IgD-negative memory B cell (primary cell): ENCODE data around the gene RGS11. TPM values are rescaled to one million over a fixed set of nuclear protein-coding genes. Genes with fewer than 3 reads are reported as not detected.

Experiments used
- H3K27ac Mint-ChIP-seq, 3 donors: one replicate each; pipeline ENCODE4 v1.8.0; 2020 to 2022; ENCODE audit warnings: mild to moderate bottlenecking in 3 of 3, mixed read lengths in 3 of 3, moderate library complexity in 1 of 3
- H3K27me3 Mint-ChIP-seq: one replicate; pipeline ENCODE4 v1.8.0; 2021; ENCODE audit warnings: mixed read lengths
- H3K36me3 Mint-ChIP-seq: one replicate; pipeline ENCODE4 v1.8.0; 2020; ENCODE audit warnings: mild to moderate bottlenecking, mixed read lengths
- H3K4me1 Mint-ChIP-seq, 3 donors: one replicate each; pipeline ENCODE4 v1.8.0; 2020 to 2022; ENCODE audit warnings: mixed read lengths in 3 of 3, mild to moderate bottlenecking in 1 of 3
- H3K4me3 Mint-ChIP-seq, 4 donors: one replicate each; pipeline ENCODE4 v1.8.0; 2020 to 2022; ENCODE audit warnings: mild to moderate bottlenecking in 4 of 4, mixed read lengths in 4 of 4, moderate library complexity in 3 of 4
- H3K9me3 Mint-ChIP-seq, 3 donors: one replicate each; pipeline ENCODE4 v1.8.0; 2020 to 2021; ENCODE audit warnings: mixed read lengths in 3 of 3, mild to moderate bottlenecking in 1 of 3
- polyA plus RNA-seq: library from polyadenylated mRNA; unstranded; fragments of 300-500 nt; fragmentation: Illumina TruSeq; gene quantifications from one replicate; pipeline ENCODE4 v1.2.3, GENCODE V29; 2021

Gene RGS11
- polyA plus RNA-seq, 1 donor from 2014 or later, result not detected

DNA sequence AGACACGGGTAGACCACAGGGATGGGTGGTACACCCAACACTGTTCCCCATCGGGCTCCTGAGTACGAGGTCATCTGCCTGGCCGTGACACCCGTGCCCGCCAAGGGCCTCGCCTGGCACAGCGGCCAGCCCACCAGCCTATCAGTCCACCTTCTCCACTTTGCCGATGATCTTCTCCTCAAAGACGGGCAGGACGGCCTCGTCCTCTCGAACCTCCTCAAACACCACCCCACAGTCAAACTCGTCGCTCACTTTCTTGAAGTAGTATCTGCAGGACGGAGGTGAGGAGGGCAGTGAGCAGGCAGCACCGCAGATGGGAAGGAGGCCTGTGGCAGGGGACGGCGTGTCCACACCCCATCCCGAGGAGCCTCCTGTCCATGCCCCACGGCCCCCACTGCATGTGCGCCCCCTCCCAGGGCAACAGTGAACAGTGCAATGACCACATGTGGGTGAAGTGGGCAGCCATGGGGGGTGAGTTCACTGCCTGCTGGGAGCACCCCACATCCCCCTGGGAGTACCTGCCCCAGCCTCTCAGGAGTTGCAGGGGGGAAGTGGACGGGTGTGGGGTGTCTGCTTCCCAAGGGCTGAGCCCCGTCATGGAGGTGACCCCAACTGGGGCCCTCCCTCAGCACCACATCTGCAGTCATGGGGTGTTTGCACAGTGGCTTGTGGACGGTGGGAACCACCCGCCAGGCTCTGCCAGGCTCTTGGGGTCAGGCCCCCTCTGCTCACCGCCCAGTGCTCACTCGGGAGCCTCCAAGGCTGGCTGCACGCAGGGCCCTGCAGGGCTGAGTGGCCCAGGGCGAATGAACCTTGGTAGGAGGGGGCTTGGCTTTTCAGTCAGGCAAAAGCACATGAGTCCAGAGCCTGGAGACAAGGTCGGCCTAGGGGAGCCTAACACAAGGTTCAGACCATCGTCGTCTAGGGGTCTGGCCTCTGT lies 12.5 kb upstream of the RGS11 start:
- H3K36me3 Mint-ChIP-seq, result peaks cover 8% of the 10 kb centered on the region
- H3K4me3 Mint-ChIP-seq, result peak overlapping the region in 1 of 4 donors; percentile 17
- no peaks in the 10 kb centered on the region for H3K27me3 Mint-ChIP-seq
- H3K4me1 Mint-ChIP-seq, result no peaks in the 10 kb centered on the region
- H3K9me3 Mint-ChIP-seq, result no peaks in the 10 kb centered on the region
- H3K27ac Mint-ChIP-seq, result no peak overlapping the region

DNA sequence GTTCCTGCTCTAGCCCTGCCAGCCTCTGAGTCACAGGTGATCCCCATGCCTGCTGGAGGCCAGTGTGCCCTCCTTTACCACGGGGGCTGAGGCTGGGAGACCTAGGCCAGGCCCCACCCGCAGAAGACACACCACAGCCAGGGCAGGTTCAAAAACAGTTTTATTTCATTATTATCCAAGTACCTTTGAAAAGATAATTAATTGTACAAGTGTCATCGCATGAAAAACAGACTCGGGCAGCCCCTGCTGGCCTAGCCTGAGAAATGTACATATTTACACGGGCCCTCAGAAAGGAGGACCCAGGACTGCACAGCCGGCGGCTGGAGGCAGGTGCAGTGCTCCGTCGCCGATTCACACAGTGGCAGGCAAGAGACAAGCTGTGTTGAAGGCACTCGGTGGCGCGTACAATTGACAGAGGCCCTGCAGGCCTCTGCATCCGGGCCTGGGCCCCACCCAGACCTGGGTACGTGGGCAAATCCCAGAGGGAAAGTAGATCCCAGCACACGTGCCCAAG lies 11.6 kb upstream of the RGS11 start:
- Mint-ChIP-seq H3K36me3 (peaks cover 8% of the 10 kb centered on the region), H3K4me1 (no peaks in the 10 kb centered on the region), H3K9me3 (no peaks in the 10 kb centered on the region), H3K27ac (no peak overlapping the region), H3K27me3 (peaks cover 2% of the 10 kb centered on the region), H3K4me3 (no peak overlapping the region)

DNA sequence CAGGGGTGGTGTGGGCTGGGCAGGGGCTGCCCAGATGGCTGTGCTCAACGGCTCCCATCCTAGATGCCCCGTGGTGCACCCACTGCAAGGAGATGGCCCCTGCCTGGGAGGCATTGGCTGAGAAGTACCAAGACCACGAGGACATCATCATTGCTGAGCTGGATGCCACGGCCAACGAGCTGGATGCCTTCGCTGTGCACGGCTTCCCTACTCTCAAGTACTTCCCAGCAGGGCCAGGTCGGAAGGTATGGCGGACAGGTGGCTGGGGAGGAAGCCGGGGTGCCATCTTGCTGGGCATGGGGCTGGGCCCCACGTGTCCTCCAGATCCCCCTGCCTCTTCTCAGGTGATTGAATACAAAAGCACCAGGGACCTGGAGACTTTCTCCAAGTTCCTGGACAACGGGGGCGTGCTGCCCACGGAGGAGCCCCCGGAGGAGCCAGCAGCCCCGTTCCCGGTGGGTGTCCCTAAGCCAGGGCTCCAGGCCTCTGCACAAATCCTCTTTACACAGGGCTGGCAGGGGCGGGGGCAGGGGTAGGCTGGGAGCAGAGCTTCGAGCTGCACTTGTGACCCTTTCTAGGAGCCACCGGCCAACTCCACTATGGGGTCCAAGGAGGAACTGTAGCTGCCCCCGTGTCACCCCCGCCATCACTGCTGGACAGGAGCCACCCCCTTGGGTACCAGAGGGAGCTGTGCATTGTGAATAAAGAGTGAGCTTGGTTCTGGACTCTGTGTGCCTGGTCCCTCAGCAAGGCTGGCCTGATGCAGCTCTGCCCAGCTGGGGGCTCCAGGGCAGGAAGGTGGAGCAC lies 10.9 kb upstream of the RGS11 start:
- H3K27me3 Mint-ChIP-seq, result peaks cover 6% of the 10 kb centered on the region
- H3K4me1 Mint-ChIP-seq, result no peaks in the 10 kb centered on the region
- no peaks in the 10 kb centered on the region for H3K9me3 Mint-ChIP-seq
- no peak overlapping the region for H3K4me3 Mint-ChIP-seq
- H3K36me3 Mint-ChIP-seq, result peaks cover 8% of the 10 kb centered on the region
- no peak overlapping the region for H3K27ac Mint-ChIP-seq

DNA sequence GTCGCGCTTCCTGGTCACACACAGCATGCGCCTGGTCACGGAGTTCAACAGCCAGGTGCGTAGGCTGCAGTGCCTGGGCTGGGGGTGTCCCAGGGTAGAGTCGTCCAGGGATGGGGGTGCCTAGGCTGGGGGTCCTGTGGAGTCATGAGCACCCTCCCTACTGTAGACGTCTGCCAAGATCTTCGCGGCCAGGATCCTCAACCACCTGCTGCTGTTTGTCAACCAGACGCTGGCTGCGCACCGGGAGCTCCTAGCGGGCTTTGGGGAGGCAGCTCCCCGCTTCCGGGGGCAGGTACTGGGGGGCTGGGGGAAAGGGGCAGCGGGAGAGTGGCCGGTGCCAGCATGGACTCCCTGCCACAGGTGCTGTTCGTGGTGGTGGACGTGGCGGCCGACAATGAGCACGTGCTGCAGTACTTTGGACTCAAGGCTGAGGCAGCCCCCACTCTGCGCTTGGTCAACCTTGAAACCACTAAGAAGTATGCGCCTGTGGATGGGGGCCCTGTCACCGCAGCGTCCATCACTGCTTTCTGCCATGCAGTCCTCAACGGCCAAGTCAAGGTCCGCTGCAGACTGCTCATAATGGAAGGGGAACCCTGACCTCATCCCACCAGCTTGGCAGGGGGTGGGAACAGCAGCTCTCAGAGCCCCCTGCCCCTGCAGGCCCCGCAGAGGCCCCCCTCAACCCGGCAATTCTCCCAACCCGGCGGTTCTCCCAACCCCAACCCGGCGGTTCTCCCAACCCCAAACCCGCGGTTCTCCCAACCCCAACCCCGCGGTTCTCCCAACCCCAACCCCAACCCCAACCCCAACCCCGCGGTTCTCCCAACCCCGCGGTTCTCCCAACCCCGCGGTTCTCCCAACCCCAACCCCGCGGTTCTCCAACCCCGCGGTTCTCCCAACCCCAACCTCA lies 9.7 kb upstream of the RGS11 start:
- H3K27me3 Mint-ChIP-seq, result peaks cover 8% of the 10 kb centered on the region
- H3K36me3 Mint-ChIP-seq, result peaks cover 8% of the 10 kb centered on the region
- H3K9me3 Mint-ChIP-seq, result no peaks in the 10 kb centered on the region
- H3K4me3 Mint-ChIP-seq, result no peak overlapping the region
- no peaks in the 10 kb centered on the region for H3K4me1 Mint-ChIP-seq
- H3K27ac Mint-ChIP-seq, result no peak overlapping the region

DNA sequence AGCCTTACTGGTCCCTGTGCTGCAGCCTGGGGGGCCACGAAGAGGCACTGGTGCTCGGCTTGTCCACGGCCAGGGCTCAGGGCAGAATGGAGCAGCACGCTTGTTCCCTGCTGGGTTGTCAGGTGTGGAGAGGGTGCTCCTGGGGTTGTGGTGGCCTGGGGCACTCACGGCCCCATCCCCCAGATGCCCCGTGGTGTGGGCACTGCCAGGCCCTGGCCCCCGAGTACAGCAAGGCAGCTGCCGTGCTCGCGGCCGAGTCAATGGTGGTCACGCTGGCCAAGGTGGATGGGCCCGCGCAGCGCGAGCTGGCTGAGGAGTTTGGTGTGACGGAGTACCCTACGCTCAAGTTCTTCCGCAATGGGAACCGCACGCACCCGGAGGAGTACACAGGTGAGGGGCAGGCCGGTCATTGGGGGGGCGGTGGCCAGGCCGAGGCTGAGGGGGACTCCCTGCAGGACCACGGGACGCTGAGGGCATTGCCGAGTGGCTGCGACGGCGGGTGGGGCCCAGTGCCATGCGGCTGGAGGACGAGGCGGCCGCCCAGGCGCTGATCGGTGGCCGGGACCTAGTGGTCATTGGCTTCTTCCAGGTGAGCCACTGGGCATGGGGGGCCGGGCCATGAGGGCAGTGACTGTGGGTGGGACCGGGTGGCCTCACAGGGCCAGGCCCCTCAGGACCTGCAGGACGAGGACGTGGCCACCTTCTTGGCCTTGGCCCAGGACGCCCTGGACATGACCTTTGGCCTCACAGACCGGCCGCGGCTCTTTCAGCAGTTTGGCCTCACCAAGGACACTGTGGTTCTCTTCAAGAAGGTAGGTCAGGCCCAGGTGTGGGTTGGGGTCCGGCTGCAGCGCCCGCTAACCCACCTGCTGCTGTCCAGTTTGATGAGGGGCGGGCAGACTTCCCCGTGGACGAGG lies 8.7 kb upstream of the RGS11 start:
- H3K36me3 Mint-ChIP-seq, result peaks cover 8% of the 10 kb centered on the region
- H3K27ac Mint-ChIP-seq, result no peak overlapping the region
- no peak overlapping the region for H3K4me3 Mint-ChIP-seq
- peaks cover 8% of the 10 kb centered on the region for H3K27me3 Mint-ChIP-seq
- H3K9me3 Mint-ChIP-seq, result no peaks in the 10 kb centered on the region
- H3K4me1 Mint-ChIP-seq, result no peaks in the 10 kb centered on the region

DNA sequence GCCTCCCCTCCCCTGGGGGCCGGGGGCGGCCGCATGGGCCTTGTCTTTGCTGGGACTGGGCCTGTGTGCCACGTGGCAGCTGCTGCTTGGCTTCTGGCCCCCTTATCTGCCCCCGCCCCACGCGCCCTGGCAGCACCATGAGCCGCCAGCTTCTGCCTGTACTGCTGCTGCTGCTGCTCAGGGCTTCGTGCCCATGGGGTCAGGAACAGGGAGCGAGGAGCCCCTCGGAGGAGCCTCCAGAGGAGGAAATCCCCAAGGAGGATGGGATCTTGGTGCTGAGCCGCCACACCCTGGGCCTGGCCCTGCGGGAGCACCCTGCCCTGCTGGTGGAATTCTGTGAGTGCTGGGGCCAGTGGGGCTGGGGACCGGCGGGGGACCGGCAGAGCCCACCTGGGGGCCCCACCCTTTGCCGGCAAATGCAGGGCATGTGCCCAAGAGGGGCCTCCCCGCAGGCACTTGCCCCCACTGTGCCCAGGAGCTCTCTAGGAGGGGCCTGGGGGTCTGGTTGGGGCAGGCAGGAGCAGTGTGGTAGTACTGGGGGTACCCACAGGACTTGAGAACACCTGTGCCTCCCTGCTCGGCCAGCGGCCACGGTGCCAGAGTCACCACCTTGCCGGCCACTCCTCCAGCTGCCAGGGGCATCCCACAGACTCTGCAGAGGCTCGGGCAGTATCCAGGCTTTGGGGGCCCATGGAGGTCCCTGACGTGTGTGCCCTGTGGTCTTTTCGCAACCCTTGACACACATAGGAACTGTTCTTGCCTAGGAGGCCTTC lies 7.5 kb upstream of the RGS11 start, which contains the start of gene PDIA2:
TSS of gene PDIA2 (plus strand) at position 132 of the 773 bp plus-strand sequence. CDS start at position 138, 6 bp downstream.
- Mint-ChIP-seq H3K36me3 (peaks cover 8% of the 10 kb centered on the region), H3K4me3 (no peak within 1 kb of the TSS), H3K9me3 (no peaks in the 10 kb centered on the region), H3K27me3 (peaks cover 16% of the 10 kb centered on the region), H3K4me1 (peaks cover 0 to 2% (median 0%) of the 10 kb centered on the region in 3 donors), H3K27ac (no peak within 1 kb of the TSS)

DNA sequence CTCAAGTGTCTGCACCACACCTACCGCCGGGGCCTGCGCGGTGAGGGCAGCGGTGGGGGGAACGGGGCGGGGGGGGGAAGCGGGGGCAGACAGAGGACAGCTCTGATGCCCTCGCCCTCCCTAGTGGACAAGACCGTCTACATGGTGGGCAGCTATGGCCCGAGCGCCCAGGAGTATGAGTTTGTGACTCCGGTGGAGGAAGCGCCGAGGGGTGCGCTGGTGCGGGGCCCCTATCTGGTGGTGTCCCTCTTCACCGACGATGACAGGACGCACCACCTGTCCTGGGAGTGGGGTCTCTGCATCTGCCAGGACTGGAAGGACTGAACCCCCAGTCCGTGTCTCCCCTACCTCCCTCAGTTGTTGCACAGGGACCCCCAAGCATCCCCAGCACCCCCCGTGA lies 6.7 kb upstream of the RGS11 start:
- peaks cover 5% of the 10 kb centered on the region for H3K36me3 Mint-ChIP-seq
- H3K4me3 Mint-ChIP-seq, result no peak overlapping the region
- H3K27me3 Mint-ChIP-seq, result peaks cover 17% of the 10 kb centered on the region
- H3K27ac Mint-ChIP-seq, result no peak overlapping the region
- peaks cover 0 to 2% (median 0%) of the 10 kb centered on the region in 3 donors for H3K4me1 Mint-ChIP-seq
- no peaks in the 10 kb centered on the region for H3K9me3 Mint-ChIP-seq

DNA sequence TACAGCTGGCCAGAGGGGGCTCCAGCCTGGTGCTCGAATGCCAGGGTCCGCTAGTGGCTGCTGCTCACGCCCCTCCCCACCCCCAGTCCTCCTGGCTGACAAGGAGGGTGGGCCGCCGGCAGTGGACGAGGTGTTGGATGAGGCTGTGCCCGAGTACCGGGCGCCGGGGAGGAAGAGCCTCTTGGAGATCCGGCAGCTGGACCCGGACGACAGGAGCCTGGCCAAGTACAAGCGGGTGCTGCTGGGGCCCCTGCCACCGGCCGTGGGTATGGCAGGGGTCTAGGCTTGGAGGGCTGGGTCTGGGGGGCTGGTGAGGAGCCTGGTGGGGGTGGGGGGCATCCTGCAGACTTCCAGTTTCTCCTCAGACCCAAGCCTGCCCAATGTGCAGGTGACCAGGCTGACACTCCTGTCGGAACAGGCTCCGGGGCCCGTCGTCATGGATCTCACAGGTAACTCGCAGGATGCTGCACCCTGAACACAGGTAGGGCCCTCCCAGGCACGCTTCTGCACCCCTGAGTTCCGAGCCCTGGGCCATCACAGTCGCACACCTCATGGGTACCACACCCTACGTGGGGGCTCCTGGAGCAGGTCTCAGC lies 6.0 kb upstream of the RGS11 start:
- no peak overlapping the region for H3K27ac Mint-ChIP-seq
- peaks cover 22% of the 10 kb centered on the region for H3K27me3 Mint-ChIP-seq
- H3K36me3 Mint-ChIP-seq, result peaks cover 4% of the 10 kb centered on the region
- no peaks in the 10 kb centered on the region for H3K9me3 Mint-ChIP-seq
- no peak overlapping the region for H3K4me3 Mint-ChIP-seq
- H3K4me1 Mint-ChIP-seq, result peaks cover 0 to 2% (median 0%) of the 10 kb centered on the region in 3 donors

DNA sequence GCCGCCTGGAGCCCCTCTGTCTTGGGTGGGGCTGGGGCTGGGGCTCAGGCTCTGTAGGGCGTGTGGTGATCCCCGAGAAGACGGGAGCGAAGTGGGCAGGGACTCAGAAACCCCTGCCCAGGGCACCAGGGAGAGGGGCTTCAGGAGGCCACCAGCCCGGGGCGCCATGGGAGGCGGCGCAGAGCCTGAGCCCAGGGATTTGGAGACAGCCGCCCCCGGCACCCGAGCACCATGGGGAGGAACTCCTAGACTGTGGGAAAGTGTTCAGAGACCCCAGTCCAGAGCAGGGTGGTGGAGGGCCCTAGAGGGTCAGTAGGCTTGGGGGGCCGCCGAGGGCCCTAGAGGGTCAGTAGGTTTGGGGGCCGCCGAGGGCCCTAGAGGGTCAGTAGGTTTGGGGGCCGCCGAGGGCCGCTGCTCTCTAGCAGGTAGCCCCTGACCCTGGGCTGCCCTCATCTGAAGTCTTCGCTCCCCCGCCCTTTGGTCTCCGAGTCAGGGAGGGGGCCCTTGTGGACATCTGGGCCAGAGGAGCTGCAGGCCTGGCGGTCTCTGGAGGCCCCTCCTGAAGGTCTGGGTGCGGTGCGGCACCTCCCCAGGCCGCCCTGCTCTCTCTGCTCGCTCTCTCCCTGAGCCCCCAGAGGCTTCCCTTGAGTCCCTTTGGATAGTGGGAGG lies 5.4 kb upstream of the RGS11 start:
- Mint-ChIP-seq H3K27me3 (peaks cover 27% of the 10 kb centered on the region), H3K36me3 (no peaks in the 10 kb centered on the region), H3K4me3 (no peak overlapping the region), H3K9me3 (no peaks in the 10 kb centered on the region), H3K4me1 (peaks cover 0 to 3% (median 0%) of the 10 kb centered on the region in 3 donors), H3K27ac (no peak overlapping the region)

DNA sequence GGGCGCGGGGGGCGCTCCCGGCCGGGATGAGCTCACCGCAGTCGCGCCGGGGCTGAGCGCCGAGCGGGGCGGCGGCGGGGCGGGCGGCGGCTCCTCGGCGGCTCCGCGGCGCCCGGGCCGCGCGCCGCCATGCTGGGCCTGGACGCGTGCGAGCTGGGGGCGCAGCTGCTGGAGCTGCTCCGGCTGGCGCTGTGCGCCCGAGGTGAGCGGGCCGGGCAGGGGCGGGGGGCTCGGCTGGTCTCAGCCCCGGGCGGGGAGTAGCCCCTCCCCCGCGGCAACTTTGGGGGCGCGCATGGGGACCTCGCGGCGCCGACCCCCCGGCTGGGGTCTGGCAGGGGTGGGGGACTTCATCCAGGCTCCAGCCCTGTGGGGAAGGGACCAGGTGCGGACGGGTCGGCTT lies 4.8 kb upstream of the RGS11 start, which contains the start of gene ARHGDIG:
TSS of gene ARHGDIG (plus strand) at position 40 of the 400 bp plus-strand sequence. CDS start at position 130, 90 bp downstream.
- peaks cover 28% of the 10 kb centered on the region for H3K27me3 Mint-ChIP-seq
- no peak within 1 kb of the TSS for H3K27ac Mint-ChIP-seq
- no peaks in the 10 kb centered on the region for H3K36me3 Mint-ChIP-seq
- peaks cover 0 to 3% (median 0%) of the 10 kb centered on the region in 3 donors for H3K4me1 Mint-ChIP-seq
- H3K4me3 Mint-ChIP-seq, result no peak within 1 kb of the TSS
- no peaks in the 10 kb centered on the region for H3K9me3 Mint-ChIP-seq

DNA sequence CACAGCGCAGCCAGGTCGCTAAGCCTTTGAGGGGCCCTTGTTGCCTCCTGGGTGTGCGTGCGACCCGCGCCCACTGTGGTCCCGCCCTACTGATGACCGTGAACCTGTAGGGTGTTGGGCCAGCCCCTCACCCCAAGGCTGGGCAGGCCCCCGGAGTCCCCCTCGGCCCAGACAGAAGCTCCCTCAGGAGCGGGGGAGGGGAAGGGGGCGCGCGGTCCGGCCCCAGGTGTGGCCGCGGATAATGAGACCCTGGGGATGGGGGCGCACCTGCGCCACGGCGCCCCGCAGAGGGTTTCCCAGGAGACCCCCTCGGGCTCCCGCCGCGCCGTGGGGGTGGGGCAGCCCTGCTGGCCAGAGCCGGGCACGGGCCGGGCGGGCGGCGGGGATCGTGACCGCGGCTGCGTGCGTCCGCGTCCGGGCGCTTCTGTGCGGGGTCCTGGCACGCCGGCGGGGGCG lies 4.3 kb upstream of the RGS11 start:
- Mint-ChIP-seq H3K4me3 (no peak overlapping the region), H3K27me3 (peaks cover 30% of the 10 kb centered on the region), H3K4me1 (peaks cover 0 to 3% (median 0%) of the 10 kb centered on the region in 3 donors), H3K9me3 (no peaks in the 10 kb centered on the region), H3K36me3 (no peaks in the 10 kb centered on the region), H3K27ac (no peak overlapping the region)

DNA sequence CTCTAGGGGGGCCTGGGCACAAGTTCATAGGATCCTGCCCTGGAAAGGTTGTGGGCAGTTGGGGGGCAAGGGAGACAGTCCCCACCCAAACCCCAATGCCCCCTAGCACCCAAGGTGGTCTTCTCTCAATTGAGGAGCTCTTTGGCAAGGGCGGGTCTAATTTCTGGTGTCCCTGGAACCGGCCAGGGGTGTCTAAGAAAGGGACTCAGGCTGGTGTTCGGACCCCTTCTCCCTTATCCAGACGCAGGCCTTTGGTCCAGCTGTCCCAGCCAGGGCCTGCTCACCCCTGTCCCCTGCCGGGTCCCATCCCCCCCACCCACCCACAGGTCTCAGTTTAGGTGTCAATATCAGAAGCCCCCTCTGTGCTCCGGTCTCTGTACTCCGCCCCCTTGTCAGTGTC lies 3.8 kb upstream of the RGS11 start:
- Mint-ChIP-seq H3K36me3 (no peaks in the 10 kb centered on the region), H3K4me3 (peak overlapping the region in 1 of 4 donors; percentile 21), H3K4me1 (peaks cover 0 to 3% (median 0%) of the 10 kb centered on the region in 3 donors), H3K27me3 (peaks cover 31% of the 10 kb centered on the region), H3K9me3 (no peaks in the 10 kb centered on the region), H3K27ac (no peak overlapping the region)
